Spleen (tissue), 11 donors: ENCODE data around the gene CLMP. TPM values are rescaled to one million over a fixed set of nuclear protein-coding genes. Genes with fewer than 3 reads are reported as not detected.

Experiments
- DNase-seq: peaks from one replicate; pipeline ENCODE4 v3.0.0-alpha.2; 2020
- H3K27ac ChIP-seq, 8 donors: fragments of 200-600 bp; sonication (generic) in 7 of 8; 1 replicate in 4 of 8; 2 replicates in 4 of 8; pipeline versions ENCODE4 v1.5.0 to v1.8.0; 2016 to 2021; ENCODE audit warnings: inconsistent platforms in 4 of 8, mild to moderate bottlenecking in 4 of 8, moderate library complexity in 1 of 8
- H3K27me3 ChIP-seq, 7 donors: fragments of 200-600 bp; sonication (generic) in 6 of 7; replicated peaks in 1 of 7; 1 replicate in 4 of 7; 2 replicates in 3 of 7; pipeline versions ENCODE4 v1.5.0 to v1.8.0; 2016 to 2021; ENCODE audit warnings: inconsistent platforms in 3 of 7, mild to moderate bottlenecking in 1 of 7
- H3K36me3 ChIP-seq, 6 donors: fragments of 200-600 bp; sonication (generic) in 5 of 6; 1 replicate in 4 of 6; 2 replicates in 2 of 6; pipeline versions ENCODE4 v1.5.0 to v1.8.0; 2016 to 2021; ENCODE audit warnings: inconsistent platforms in 2 of 6
- H3K4me1 ChIP-seq, 6 donors: fragments of 200-600 bp; sonication (generic) in 5 of 6; 1 replicate in 3 of 6; 2 replicates in 3 of 6; pipeline versions ENCODE4 v1.5.0 to v1.8.0; 2016 to 2021; ENCODE audit warnings: inconsistent platforms in 3 of 6
- H3K4me3 ChIP-seq, 8 donors: fragments of 200-600 bp; sonication (generic) in 7 of 8; 1 replicate in 4 of 8; 2 replicates in 4 of 8; pipeline versions ENCODE4 v1.5.0 to v1.8.0; 2016 to 2021; ENCODE audit warnings: inconsistent platforms in 4 of 8, mild to moderate bottlenecking in 4 of 8, moderate library complexity in 2 of 8
- H3K9me3 ChIP-seq, 8 donors: fragments of 200-600 bp; sonication (generic) in 7 of 8; 1 replicate in 4 of 8; 2 replicates in 4 of 8; pipeline versions ENCODE4 v1.5.0 to v1.8.0; 2016 to 2021; ENCODE audit warnings: inconsistent platforms in 4 of 8
- CTCF ChIP-seq, 11 experiments: fragments of 200-600 bp in 7 of 11; fragments of 450-650 bp in 4 of 11; sonication (generic) in 4 of 11; IDR thresholded peaks in 8 of 11; conservative IDR thresholded peaks in 3 of 11; 1 replicate in 7 of 11; 2 replicates in 4 of 11; pipeline versions ENCODE4 v1.4.0 to v1.8.0; 2016 to 2021; ENCODE audit warnings: antibody characterized with exemption in 11 of 11, inconsistent platforms in 4 of 11, mild to moderate bottlenecking in 1 of 11
- POLR2A ChIP-seq, 3 donors: fragments of 450-650 bp; IDR thresholded peaks; one replicate each; pipeline ENCODE4 v1.5.1; 2017; ENCODE audit warnings: antibody characterized with exemption in 3 of 3, mild to moderate bottlenecking in 1 of 3
- POLR2AphosphoS5 ChIP-seq, 3 donors: sonication (generic); formaldehyde crosslinking; IDR thresholded peaks; one replicate each; pipeline ENCODE4 v1.5.1; 2017; ENCODE audit warnings: antibody characterized with exemption in 3 of 3
- WGBS, 5 donors: extraction: QIAGEN DNeasy Blood & Tissue Kit in 3 of 5; methylation state at CpG; one replicate each; pipeline versions ENCODE4 v1.1.5 to v1.1.7; 2013 to 2018; 5-methylcytosine and 5-hydroxymethylcytosine counted together
- intact Hi-C: fragments of 100-400 bp; cut with DNase I; formaldehyde crosslinking; loops from one replicate; pipeline ENCODE4 v1.15.0; 2023; ENCODE audit warnings: low total_unique reads
- polyA plus RNA-seq, 3 donors: library from polyadenylated mRNA; stranded (reverse); fragments of 200-250 nt; gene quantifications; one replicate each; pipeline ENCODE4 v1.2.1, GENCODE V29; 2013
- total RNA-seq, 7 donors: library from RNA; depleted of rRNA in 3 of 7; stranded (reverse); fragments of >200 nt in 3 of 7; fragmentation: NEBNext Ultra II Directional in 4 of 7; extraction: Animal tissue kit (Norgen Biotek cat#: 25700) in 4 of 7; gene quantifications; one replicate each; pipeline versions ENCODE4 v1.1.0 to v1.2.1, GENCODE V29; 2016 to 2021
- donor health status: healthy with polysubstance abuse.
- donor health status: DM: no; HTN: no; CAD: no; lungs with moderate emphysema.
- donor health status: DM: no; HTN: no; CAD: no.
- donor health status: Bipolar disorder and iron deficiency.
- donor health status: healthy.
- donor health status: DM: no; HTN: no; CAD: no.
- donor health status: DM: yes; HTN: yes; CAD: no.

Gene CLMP
- total and polyA plus RNA-seq, 10 donors, result 3.1 to 36.5 (median 13.1) TPM

- TF ChIP-seq POLR2A (IDR thresholded peaks at IDR 0.05) (no peak), CTCF (IDR thresholded peaks at IDR 0.05 in 8 of 11, conservative IDR thresholded peaks at IDR 0.05 in 3 of 11) (no peak), POLR2AphosphoS5 (IDR thresholded peaks at IDR 0.05) (no peak)
- no peaks in the 10 kb centered on the region for H3K4me1 ChIP-seq
- no peaks in the 10 kb centered on the region for H3K36me3 ChIP-seq
- H3K4me3 ChIP-seq, result no peak overlapping the region
- H3K27ac ChIP-seq, result no peak overlapping the region
- H3K27me3 ChIP-seq, result peaks cover 0 to 8% (median 0%) of the 10 kb centered on the region in 7 donors
- no peak for DNase-seq
- H3K9me3 ChIP-seq, result peaks cover 0 to 12% (median 9%) of the 10 kb centered on the region in 8 donors
- WGBS, 5 donors, result 71 to 88% (median 81%) methylated on average over 3 of the region's 3 CpGs
- intact Hi-C loops, result no loop called here
These were observed 26.5 kb upstream of the CLMP start for GRCh38 chr11:123221584-123221983.

- no peak for DNase-seq
- no peak for TF ChIP-seq CTCF (IDR thresholded peaks at IDR 0.05 in 8 of 11, conservative IDR thresholded peaks at IDR 0.05 in 3 of 11)
- no peak for TF ChIP-seq POLR2A (IDR thresholded peaks at IDR 0.05)
- TF ChIP-seq POLR2AphosphoS5 (IDR thresholded peaks at IDR 0.05), result no peak
- WGBS, 5 donors, result 78 to 91% (median 85%) methylated on average over 6 of the region's 6 CpGs
- Histone ChIP-seq H3K9me3 (peaks cover 0 to 12% (median 9%) of the 10 kb centered on the region in 8 donors), H3K4me3 (no peak overlapping the region), H3K36me3 (no peaks in the 10 kb centered on the region), H3K27ac (no peak overlapping the region), H3K4me1 (no peaks in the 10 kb centered on the region), H3K27me3 (peaks cover 0 to 12% (median 0%) of the 10 kb centered on the region in 7 donors)
- intact Hi-C loops, result no loop called here
These were observed 26.1 kb upstream of the CLMP start for GRCh38 chr11:123221096-123221561.

- WGBS, 5 donors, result 83 to 96% (median 90%) methylated on average over 9 of the region's 9 CpGs
- Histone ChIP-seq H3K36me3 (no peaks in the 10 kb centered on the region), H3K27me3 (peaks cover 0 to 16% (median 0%) of the 10 kb centered on the region in 7 donors), H3K4me3 (no peak overlapping the region), H3K4me1 (no peaks in the 10 kb centered on the region), H3K27ac (no peak overlapping the region), H3K9me3 (peaks cover 0 to 12% (median 9%) of the 10 kb centered on the region in 8 donors)
- no peak for DNase-seq
- no peak for TF ChIP-seq CTCF (IDR thresholded peaks at IDR 0.05 in 8 of 11, conservative IDR thresholded peaks at IDR 0.05 in 3 of 11)
- TF ChIP-seq POLR2AphosphoS5 (IDR thresholded peaks at IDR 0.05), result no peak
- no peak for TF ChIP-seq POLR2A (IDR thresholded peaks at IDR 0.05)
- intact Hi-C loops, result no loop called here
These were observed 24.1 kb upstream of the CLMP start for GRCh38 chr11:123219066-123219690.

GRCh38 chr11:123218451-123218850, 23.4 kb upstream of the CLMP start:
- Histone ChIP-seq H3K4me3 (no peak overlapping the region), H3K9me3 (peaks cover 0 to 12% (median 9%) of the 10 kb centered on the region in 8 donors), H3K27me3 (peaks cover 0 to 19% (median 0%) of the 10 kb centered on the region in 7 donors), H3K27ac (no peak overlapping the region), H3K36me3 (no peaks in the 10 kb centered on the region), H3K4me1 (no peaks in the 10 kb centered on the region)
- DNase-seq, result no peak
- 81 to 90% (median 87%) methylated on average over 5 of the region's 5 CpGs for WGBS, 5 donors
- TF ChIP-seq POLR2A (IDR thresholded peaks at IDR 0.05), result no peak
- no peak for TF ChIP-seq POLR2AphosphoS5 (IDR thresholded peaks at IDR 0.05)
- TF ChIP-seq CTCF (IDR thresholded peaks at IDR 0.05 in 8 of 11, conservative IDR thresholded peaks at IDR 0.05 in 3 of 11), result no peak
- intact Hi-C loops, result no loop called here
